ENCODE measurements around the gene PCDHA1.

The PCDHA1 gene

GRCh38 chr5:140986117-140986521 is 200.2 kb downstream of the PCDHA1 start:
- Histone ChIP-seq H3K27ac (no peak overlapping the region), H4K20me1 (ENCODE audit: insufficient read depth) (no peaks in the 10 kb centered on the region), H3K79me2 (ENCODE audit: insufficient read depth, low read depth) (no peaks in the 10 kb centered on the region), H3K9ac (no peak overlapping the region), H3K4me2 (no peak overlapping the region), H2AFZ (ENCODE audit: low read depth) (no peak overlapping the region), H3K4me3 (IDR thresholded peaks at IDR 0.05; ENCODE audit: insufficient read depth, low read depth, low read length) (no peak overlapping the region), H3K4me1 (ENCODE audit: low read depth, poor library complexity, severe bottlenecking) (no peaks in the 10 kb centered on the region), H3K27me3 (ENCODE audit: insufficient read depth, low read depth) (no peaks in the 10 kb centered on the region), H3K36me3 (ENCODE audit: insufficient read depth) (no peaks in the 10 kb centered on the region)
- no peak for TF ChIP-seq CTCF (conservative IDR thresholded peaks at IDR 0.05; ENCODE audit: low read depth, low read length)

GRCh38 chr5:140988100-140988499 is 202.2 kb downstream of the PCDHA1 start:
- Histone ChIP-seq H4K20me1 (ENCODE audit: insufficient read depth) (no peaks in the 10 kb centered on the region), H2AFZ (ENCODE audit: low read depth) (no peak overlapping the region), H3K4me2 (no peak overlapping the region), H3K9ac (no peak overlapping the region), H3K79me2 (ENCODE audit: insufficient read depth, low read depth) (no peaks in the 10 kb centered on the region), H3K4me1 (ENCODE audit: low read depth, poor library complexity, severe bottlenecking) (no peaks in the 10 kb centered on the region), H3K27me3 (ENCODE audit: insufficient read depth, low read depth) (no peaks in the 10 kb centered on the region), H3K27ac (no peak overlapping the region), H3K4me3 (IDR thresholded peaks at IDR 0.05; ENCODE audit: insufficient read depth, low read depth, low read length) (no peak overlapping the region), H3K36me3 (ENCODE audit: insufficient read depth) (no peaks in the 10 kb centered on the region)
- no peak for TF ChIP-seq CTCF (conservative IDR thresholded peaks at IDR 0.05; ENCODE audit: low read depth, low read length)

DNA sequence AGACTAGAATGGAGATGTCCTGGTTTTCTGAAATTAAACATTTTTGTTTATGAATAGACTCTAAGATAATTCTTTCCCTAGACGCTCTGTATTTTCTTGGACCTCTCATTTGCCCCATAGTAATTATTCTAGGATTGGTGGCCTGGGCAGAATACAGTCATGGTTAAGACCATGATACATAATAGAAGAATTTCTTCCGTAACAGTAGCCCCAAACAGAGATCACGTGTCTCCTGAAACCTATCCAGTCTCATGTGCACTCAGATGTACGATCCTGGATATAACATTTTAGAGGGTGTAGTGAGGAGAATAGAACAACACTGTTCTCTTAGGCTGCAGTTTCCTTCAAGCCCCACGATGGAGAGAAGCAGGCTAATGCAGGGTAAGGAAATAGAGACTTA is 202.7 kb downstream of the PCDHA1 start:
- Histone ChIP-seq H3K4me1 (ENCODE audit: low read depth, poor library complexity, severe bottlenecking) (no peaks in the 10 kb centered on the region), H3K79me2 (ENCODE audit: insufficient read depth, low read depth) (no peaks in the 10 kb centered on the region), H3K9ac (no peak overlapping the region), H3K27ac (no peak overlapping the region), H3K4me2 (no peak overlapping the region), H3K36me3 (ENCODE audit: insufficient read depth) (no peaks in the 10 kb centered on the region), H4K20me1 (ENCODE audit: insufficient read depth) (no peaks in the 10 kb centered on the region), H2AFZ (ENCODE audit: low read depth) (no peak overlapping the region), H3K27me3 (ENCODE audit: insufficient read depth, low read depth) (no peaks in the 10 kb centered on the region), H3K4me3 (IDR thresholded peaks at IDR 0.05; ENCODE audit: insufficient read depth, low read depth, low read length) (no peak overlapping the region)
- no peak for TF ChIP-seq CTCF (conservative IDR thresholded peaks at IDR 0.05; ENCODE audit: low read depth, low read length)

DNA sequence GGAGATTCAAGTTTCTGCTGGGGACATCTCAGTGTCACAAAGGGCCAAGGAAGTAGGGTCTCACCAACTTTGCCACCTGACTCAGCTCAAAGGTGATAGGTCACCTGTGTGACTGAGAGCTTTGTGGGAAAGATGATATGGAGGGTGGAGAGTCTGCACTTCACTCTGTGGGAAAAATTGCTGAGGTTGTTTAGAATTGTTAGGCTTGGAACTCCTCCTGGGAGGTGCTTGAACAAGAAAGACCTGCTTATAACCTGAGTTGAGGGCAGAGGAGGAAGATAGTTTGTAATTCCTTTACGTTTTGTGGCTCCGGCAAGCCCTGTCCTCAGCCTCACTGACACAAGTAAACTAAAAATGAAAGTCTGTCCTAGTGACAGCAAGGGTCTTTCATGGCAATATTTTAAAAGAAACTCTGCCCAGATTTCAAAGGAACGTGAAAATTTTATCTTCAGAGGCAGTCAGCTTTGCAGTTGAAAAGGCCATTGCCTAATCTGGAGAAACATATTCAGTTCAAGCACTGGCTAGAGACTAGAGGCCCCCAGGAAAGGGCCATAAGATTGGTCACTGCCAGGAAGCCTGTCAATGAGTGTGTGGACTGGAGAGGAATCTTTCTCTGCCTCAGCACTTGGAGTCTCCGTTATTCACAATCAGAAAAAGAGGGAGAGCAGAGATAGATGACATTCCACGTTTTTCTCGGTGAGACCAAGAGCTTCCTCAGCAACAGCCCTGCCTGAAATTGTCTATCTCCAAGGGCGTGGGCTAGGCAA is 203.5 kb downstream of the PCDHA1 start:
- no peak overlapping the region for H3K9ac ChIP-seq
- no peaks in the 10 kb centered on the region for H3K4me1 ChIP-seq (ENCODE audit: low read depth, poor library complexity, severe bottlenecking)
- H3K4me2 ChIP-seq, result no peak overlapping the region
- no peak overlapping the region for H3K27ac ChIP-seq
- H3K27me3 ChIP-seq (ENCODE audit: insufficient read depth, low read depth), result no peaks in the 10 kb centered on the region
- TF ChIP-seq CTCF (conservative IDR thresholded peaks at IDR 0.05; ENCODE audit: low read depth, low read length), result no peak
- H4K20me1 ChIP-seq (ENCODE audit: insufficient read depth), result no peaks in the 10 kb centered on the region
- H3K36me3 ChIP-seq (ENCODE audit: insufficient read depth), result no peaks in the 10 kb centered on the region
- no peak overlapping the region for H2AFZ ChIP-seq (ENCODE audit: low read depth)
- H3K4me3 ChIP-seq (IDR thresholded peaks at IDR 0.05; ENCODE audit: insufficient read depth, low read depth, low read length), result no peak overlapping the region
- no peaks in the 10 kb centered on the region for H3K79me2 ChIP-seq (ENCODE audit: insufficient read depth, low read depth)

Measured in KMS-11 (cell line).